Testis (tissue), 2 donors: Measurements from ENCODE around the gene CMTM4.

ENCODE experiments used
- CTCF ChIP-seq, 3 experiments: fragments of 450-650 bp in 2 of 3; fragments of 200-600 bp in 1 of 3; sonication (generic) in 1 of 3; IDR thresholded peaks; one replicate each; pipeline ENCODE4 v1.5.1; 2016 to 2019; ENCODE audit warnings: antibody characterized with exemption in 3 of 3, mild to moderate bottlenecking in 2 of 3, moderate library complexity in 1 of 3
- POLR2A ChIP-seq: fragments of 450-650 bp; IDR thresholded peaks from one replicate; pipeline ENCODE4 v1.6.1; 2017; ENCODE audit warnings: antibody characterized with exemption, mild to moderate bottlenecking, moderate library complexity

GRCh38 chr16:66601471-66601870, 95.1 kb downstream of the CMTM4 start:
- TF ChIP-seq CTCF (IDR thresholded peaks at IDR 0.05) (no peak), POLR2A (no peak)
